Fibroblast of skin of left quadriceps (primary cell): ENCODE measurements around the gene BANF2.
A peak's percentile ranks its signal among the peaks of the same experiment; 100 is the strongest.

Experiments used
- DNase-seq, 2 experiments: peaks; one replicate each; pipeline ENCODE4 v3.0.0-alpha.2; 2013; ENCODE audit warnings: low read depth in 2 of 2

BANF2 gene

GRCh38 chr20:17710379-17711266, 10.9 kb downstream of the BANF2 start:
- peak; percentile 5 to 11 for DNase-seq

- no peak for DNase-seq
Observed at GRCh38 chr20:17711267-17711627, 11.5 kb downstream of the BANF2 start.

- DNase-seq: no peak
Observed at GRCh38 chr20:17712201-17712600, 12.4 kb downstream of the BANF2 start.

- DNase-seq: no peak
Observed at GRCh38 chr20:17712708-17713107, 12.9 kb downstream of the BANF2 start.

GRCh38 chr20:17714597-17714996, 14.8 kb downstream of the BANF2 start:
- no peak for DNase-seq

- no peak for DNase-seq
Observed at GRCh38 chr20:17715075-17715474, 15.3 kb downstream of the BANF2 start.

- DNase-seq: no peak
Observed at GRCh38 chr20:17716331-17716730, 16.6 kb downstream of the BANF2 start.

- no peak for DNase-seq
Observed at GRCh38 chr20:17720755-17721154, 21.0 kb downstream of the BANF2 start.

- no peak for DNase-seq
Observed at GRCh38 chr20:17721802-17722486, 22.2 kb downstream of the BANF2 start.

- DNase-seq: no peak
Observed at GRCh38 chr20:17722493-17723300, 22.9 kb downstream of the BANF2 start.

- DNase-seq: no peak
Observed at GRCh38 chr20:17723301-17723691, 23.5 kb downstream of the BANF2 start.

- no peak for DNase-seq
Observed at GRCh38 chr20:17725094-17725835, 25.5 kb downstream of the BANF2 start.

- DNase-seq: no peak
Observed at GRCh38 chr20:17726902-17727301, 27.1 kb downstream of the BANF2 start.

GRCh38 chr20:17727351-17727750, 27.6 kb downstream of the BANF2 start:
- DNase-seq: no peak

GRCh38 chr20:17728074-17728473, 28.3 kb downstream of the BANF2 start:
- DNase-seq: no peak

- no peak for DNase-seq
Observed at GRCh38 chr20:17730071-17730470, 30.3 kb downstream of the BANF2 start.

GRCh38 chr20:17731233-17731632, 31.5 kb downstream of the BANF2 start:
- no peak for DNase-seq

GRCh38 chr20:17732907-17733521, 33.2 kb downstream of the BANF2 start:
- no peak for DNase-seq

GRCh38 chr20:17733767-17734304, 34.1 kb downstream of the BANF2 start:
- DNase-seq: no peak

GRCh38 chr20:17734374-17734773, 34.6 kb downstream of the BANF2 start:
- DNase-seq: no peak
